Measurements from ENCODE around the gene ACO1.

ACO1 gene

DNA sequence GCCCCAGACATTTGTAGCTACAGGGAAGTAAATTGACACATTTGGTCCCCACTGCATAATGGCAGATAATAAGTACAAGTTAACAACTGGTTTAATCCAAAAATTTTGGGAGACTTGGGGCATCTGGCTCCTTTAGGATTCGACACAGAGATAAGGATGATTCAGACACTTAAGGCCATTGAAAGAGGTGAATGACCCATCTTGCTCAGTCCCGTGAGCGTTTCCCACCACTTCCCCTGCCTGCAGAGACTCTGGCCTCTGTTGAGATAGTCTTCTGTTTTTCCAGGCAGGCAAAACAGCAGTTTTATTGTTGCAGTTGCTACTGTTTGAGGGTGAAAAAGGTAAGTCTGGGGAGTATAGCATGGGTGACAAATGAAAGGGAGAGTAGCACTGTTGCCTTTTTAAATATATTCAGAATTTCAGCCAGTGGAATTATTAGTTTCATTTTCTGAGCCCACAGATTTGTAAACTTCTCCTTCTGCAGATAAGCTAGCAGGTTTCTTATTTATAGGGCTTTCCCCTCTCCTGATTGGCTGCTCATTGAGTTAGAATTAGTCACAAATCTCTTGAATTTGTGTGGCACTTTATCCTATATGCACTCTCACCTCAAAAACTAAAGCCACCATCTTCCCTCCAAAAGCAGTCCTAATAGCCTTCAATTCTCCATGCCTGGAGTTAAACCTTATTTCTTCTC is 19.3 kb downstream of the ACO1 start:
- CTCF ChIA-PET: interaction anchor here (0.6 kb wide), 1 partner anchor 28 kb away, joined by 3 read pairs; no protein-coding TSS in a partner anchor
- POLR2A ChIA-PET: interaction anchor here (1.2 kb wide), 1 partner anchor 621 kb away, joined by 4 read pairs; the partner anchor contains the start of gene DNAJA1
- H3K27ac ChIP-seq (ENCODE audit: extremely low read depth, low read depth, low read length): no peak overlapping the region
- peaks cover 4 to 33% of the 10 kb centered on the region in 2 experiments; a peak in 2 of 3 replicates for H3K36me3 ChIP-seq (ENCODE audit: control insufficient read depth in 2 of 2, insufficient read depth in 1 of 2, low read length in 2 of 2)
- TF ChIP-seq MZF1 (tag by site-specific recombination; IDR thresholded peaks at IDR 0.05; ENCODE audit: borderline replicate concordance) (no peak), ZNF792 (tag by site-specific recombination; IDR thresholded peaks at IDR 0.05) (no peak), ZNF626 (tag by site-specific recombination; IDR thresholded peaks at IDR 0.05) (no peak), ZNF544 (tag by site-specific recombination; IDR thresholded peaks at IDR 0.05) (no peak), ZNF114 (tag by site-specific recombination; IDR thresholded peaks at IDR 0.05) (no peak), ZNF514 (tag by site-specific recombination; IDR thresholded peaks at IDR 0.05) (no peak), HOXA7 (CRISPR knock-in tag; IDR thresholded peaks at IDR 0.05; ENCODE audit: borderline replicate concordance) (no peak), IKZF3 (tag by site-specific recombination; IDR thresholded peaks at IDR 0.05) (no peak), ZNF16 (tag by site-specific recombination; IDR thresholded peaks at IDR 0.05; ENCODE audit: low read depth) (no peak), ZBTB20 (tag by site-specific recombination; IDR thresholded peaks at IDR 0.05) (no peak)
- TF ChIP-seq, protein P1, sequence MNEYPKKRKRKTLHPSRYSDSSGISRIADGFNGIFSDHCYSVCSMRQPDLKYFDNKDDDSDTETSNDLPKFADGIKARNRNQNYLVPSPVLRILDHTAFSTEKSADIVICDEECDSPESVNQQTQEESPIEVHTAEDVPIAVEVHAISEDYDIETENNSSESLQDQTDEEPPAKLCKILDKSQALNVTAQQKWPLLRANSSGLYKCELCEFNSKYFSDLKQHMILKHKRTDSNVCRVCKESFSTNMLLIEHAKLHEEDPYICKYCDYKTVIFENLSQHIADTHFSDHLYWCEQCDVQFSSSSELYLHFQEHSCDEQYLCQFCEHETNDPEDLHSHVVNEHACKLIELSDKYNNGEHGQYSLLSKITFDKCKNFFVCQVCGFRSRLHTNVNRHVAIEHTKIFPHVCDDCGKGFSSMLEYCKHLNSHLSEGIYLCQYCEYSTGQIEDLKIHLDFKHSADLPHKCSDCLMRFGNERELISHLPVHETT (tag by site-specific recombination; IDR thresholded peaks at IDR 0.05): no peak
- TF ChIP-seq, protein P2, sequence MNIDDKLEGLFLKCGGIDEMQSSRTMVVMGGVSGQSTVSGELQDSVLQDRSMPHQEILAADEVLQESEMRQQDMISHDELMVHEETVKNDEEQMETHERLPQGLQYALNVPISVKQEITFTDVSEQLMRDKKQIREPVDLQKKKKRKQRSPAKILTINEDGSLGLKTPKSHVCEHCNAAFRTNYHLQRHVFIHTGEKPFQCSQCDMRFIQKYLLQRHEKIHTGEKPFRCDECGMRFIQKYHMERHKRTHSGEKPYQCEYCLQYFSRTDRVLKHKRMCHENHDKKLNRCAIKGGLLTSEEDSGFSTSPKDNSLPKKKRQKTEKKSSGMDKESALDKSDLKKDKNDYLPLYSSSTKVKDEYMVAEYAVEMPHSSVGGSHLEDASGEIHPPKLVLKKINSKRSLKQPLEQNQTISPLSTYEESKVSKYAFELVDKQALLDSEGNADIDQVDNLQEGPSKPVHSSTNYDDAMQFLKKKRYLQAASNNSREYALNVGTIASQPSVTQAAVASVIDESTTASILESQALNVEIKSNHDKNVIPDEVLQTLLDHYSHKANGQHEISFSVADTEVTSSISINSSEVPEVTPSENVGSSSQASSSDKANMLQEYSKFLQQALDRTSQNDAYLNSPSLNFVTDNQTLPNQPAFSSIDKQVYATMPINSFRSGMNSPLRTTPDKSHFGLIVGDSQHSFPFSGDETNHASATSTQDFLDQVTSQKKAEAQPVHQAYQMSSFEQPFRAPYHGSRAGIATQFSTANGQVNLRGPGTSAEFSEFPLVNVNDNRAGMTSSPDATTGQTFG (tag by site-specific recombination; IDR thresholded peaks at IDR 0.05; ENCODE audit: borderline replicate concordance): no peak
- no peak overlapping the region for H3K4me3 ChIP-seq (ENCODE audit: low read depth, low read length)
- no peaks in the 10 kb centered on the region for H3K9me3 ChIP-seq (ENCODE audit: control insufficient read depth, insufficient read depth, low read depth, low read length)
- H3K4me1 ChIP-seq (ENCODE audit: control insufficient read depth, insufficient read depth, low read length): no peaks in the 10 kb centered on the region

DNA sequence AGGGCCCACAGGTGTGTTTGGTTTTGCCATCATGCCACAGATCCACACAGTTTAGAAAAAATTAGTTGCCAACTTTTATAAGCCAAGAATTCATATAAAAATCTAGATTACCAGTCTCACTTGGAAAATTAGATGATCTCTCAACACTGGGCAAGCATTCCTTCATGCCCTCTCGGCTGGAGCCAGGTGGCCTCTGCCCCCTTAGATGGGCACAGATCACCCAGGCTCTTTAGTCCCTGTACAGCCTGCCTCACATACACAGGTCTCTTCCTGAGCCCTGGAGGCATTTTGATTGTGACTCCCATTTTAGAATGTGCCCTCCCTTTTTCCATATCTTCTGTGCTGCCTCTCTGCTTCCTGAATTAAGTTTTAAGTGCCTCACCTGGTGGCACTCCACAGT is 20.0 kb downstream of the ACO1 start:
- Histone ChIP-seq H3K4me1 (ENCODE audit: control insufficient read depth, insufficient read depth, low read length) (no peaks in the 10 kb centered on the region), H3K9me3 (ENCODE audit: control insufficient read depth, insufficient read depth, low read depth, low read length) (no peaks in the 10 kb centered on the region), H3K4me3 (ENCODE audit: low read depth, low read length) (no peak overlapping the region), H3K27ac (ENCODE audit: extremely low read depth, low read depth, low read length) (no peak overlapping the region), H3K36me3 (ENCODE audit: control insufficient read depth in 2 of 2, insufficient read depth in 1 of 2, low read length in 2 of 2) (peaks cover 4 to 40% of the 10 kb centered on the region in 2 experiments; a peak in 2 of 3 replicates)
- no peak for TF ChIP-seq SCRT1 (tag by site-specific recombination; IDR thresholded peaks at IDR 0.05; ENCODE audit: borderline replicate concordance)
- TF ChIP-seq ZNF155 (tag by site-specific recombination; IDR thresholded peaks at IDR 0.05): no peak
- TF ChIP-seq ZNF792 (tag by site-specific recombination; IDR thresholded peaks at IDR 0.05): no peak
- no peak for TF ChIP-seq ZNF391 (tag by site-specific recombination; IDR thresholded peaks at IDR 0.05; ENCODE audit: borderline replicate concordance, low read depth)
- TF ChIP-seq, protein P3, sequence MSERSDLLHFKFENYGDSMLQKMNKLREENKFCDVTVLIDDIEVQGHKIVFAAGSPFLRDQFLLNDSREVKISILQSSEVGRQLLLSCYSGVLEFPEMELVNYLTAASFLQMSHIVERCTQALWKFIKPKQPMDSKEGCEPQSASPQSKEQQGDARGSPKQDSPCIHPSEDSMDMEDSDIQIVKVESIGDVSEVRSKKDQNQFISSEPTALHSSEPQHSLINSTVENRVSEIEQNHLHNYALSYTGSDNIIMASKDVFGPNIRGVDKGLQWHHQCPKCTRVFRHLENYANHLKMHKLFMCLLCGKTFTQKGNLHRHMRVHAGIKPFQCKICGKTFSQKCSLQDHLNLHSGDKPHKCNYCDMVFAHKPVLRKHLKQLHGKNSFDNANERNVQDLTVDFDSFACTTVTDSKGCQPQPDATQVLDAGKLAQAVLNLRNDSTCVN (tag by site-specific recombination; optimal IDR thresholded peaks at IDR 0.05): no peak
- TF ChIP-seq ZNF560 (tag by site-specific recombination; IDR thresholded peaks at IDR 0.05; ENCODE audit: borderline replicate concordance): no peak
- no peak for TF ChIP-seq KLF1 (tag by site-specific recombination; IDR thresholded peaks at IDR 0.05)
- TF ChIP-seq, protein P4, sequence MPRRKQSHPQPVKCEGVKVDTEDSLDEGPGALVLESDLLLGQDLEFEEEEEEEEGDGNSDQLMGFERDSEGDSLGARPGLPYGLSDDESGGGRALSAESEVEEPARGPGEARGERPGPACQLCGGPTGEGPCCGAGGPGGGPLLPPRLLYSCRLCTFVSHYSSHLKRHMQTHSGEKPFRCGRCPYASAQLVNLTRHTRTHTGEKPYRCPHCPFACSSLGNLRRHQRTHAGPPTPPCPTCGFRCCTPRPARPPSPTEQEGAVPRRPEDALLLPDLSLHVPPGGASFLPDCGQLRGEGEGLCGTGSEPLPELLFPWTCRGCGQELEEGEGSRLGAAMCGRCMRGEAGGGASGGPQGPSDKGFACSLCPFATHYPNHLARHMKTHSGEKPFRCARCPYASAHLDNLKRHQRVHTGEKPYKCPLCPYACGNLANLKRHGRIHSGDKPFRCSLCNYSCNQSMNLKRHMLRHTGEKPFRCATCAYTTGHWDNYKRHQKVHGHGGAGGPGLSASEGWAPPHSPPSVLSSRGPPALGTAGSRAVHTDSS (tag by site-specific recombination; IDR thresholded peaks at IDR 0.05): no peak
- no peak for TF ChIP-seq ZNF24 (tag by site-specific recombination; IDR thresholded peaks at IDR 0.05)
- TF ChIP-seq MEIS1 (CRISPR knock-in tag; IDR thresholded peaks at IDR 0.05; ENCODE audit: borderline replicate concordance): no peak
- no peak for TF ChIP-seq ZNF677 (tag by site-specific recombination; IDR thresholded peaks at IDR 0.05)
- no peak for TF ChIP-seq ZNF501 (tag by site-specific recombination; IDR thresholded peaks at IDR 0.05)
- no peak for TF ChIP-seq ZNF785 (tag by site-specific recombination; IDR thresholded peaks at IDR 0.05)
- TF ChIP-seq ZNF596 (tag by site-specific recombination; IDR thresholded peaks at IDR 0.05): no peak
- no peak for TF ChIP-seq ZXDB (tag by site-specific recombination; IDR thresholded peaks at IDR 0.05)
- no peak for TF ChIP-seq ZNF184 (tag by site-specific recombination; IDR thresholded peaks at IDR 0.05)
- no peak for TF ChIP-seq ZNF654 (tag by site-specific recombination; IDR thresholded peaks at IDR 0.05; ENCODE audit: low read depth)
- ChIA-PET CTCF (interaction anchor here (0.7 kb wide), 1 partner anchor 525 kb away, joined by 3 read pairs; no protein-coding TSS in a partner anchor), POLR2A (no interaction called here)
